ENCODE data around the gene GPSM3.

The GPSM3 gene

GRCh38 chr6:32210191-32210601, 17.8 kb upstream of the GPSM3 start:
- Histone ChIP-seq H3K56ac (ENCODE audit: low read length) (no peak overlapping the region), H3K79me2 (ENCODE audit: control insufficient read depth, insufficient read depth, low read length) (no peaks in the 10 kb centered on the region), H3K27me3 (ENCODE audit: insufficient read depth, low read length, poor library complexity) (no peaks in the 10 kb centered on the region), H3K4me2 (ENCODE audit: low read length) (no peak overlapping the region), H2BK120ac (ENCODE audit: low read depth, low read length) (no peak overlapping the region), H2AK5ac (ENCODE audit: low read length) (no peak overlapping the region), H3K36me3 (ENCODE audit: control insufficient read depth, insufficient read depth, low read length) (no peaks in the 10 kb centered on the region), H2BK15ac (replicated peaks; ENCODE audit: low read depth) (no peak overlapping the region), H3K9ac (ENCODE audit: low read length) (no peak overlapping the region), H3K4me1 (ENCODE audit: control insufficient read depth, low read depth, low read length) (no peaks in the 10 kb centered on the region), H3K18ac (ENCODE audit: low read length) (no peak overlapping the region), H4K5ac (ENCODE audit: low read length) (no peak overlapping the region), H2BK5ac (ENCODE audit: low read length) (no peak overlapping the region), H3K27ac (ENCODE audit: low read depth, low read length) (no peak overlapping the region), H3K79me1 (ENCODE audit: low read length) (no peaks in the 10 kb centered on the region), H4K8ac (ENCODE audit: low read depth, low read length) (no peak overlapping the region), H3K4me3 (ENCODE audit: low read length) (no peak overlapping the region), H3K4ac (ENCODE audit: low read depth, low read length) (no peak overlapping the region), H3K23ac (ENCODE audit: low read length) (no peak overlapping the region)
- DNase-seq = no peak
- no CpG with 5 or more reads among the region's 5 CpGs for WGBS (ENCODE audit: extremely low coverage, insufficient coverage, low lambda C conversion rate)

GRCh38 chr6:32208996-32209395, 16.6 kb upstream of the GPSM3 start:
- Histone ChIP-seq H3K23ac (ENCODE audit: low read length) (no peak overlapping the region), H3K79me1 (ENCODE audit: low read length) (no peaks in the 10 kb centered on the region), H3K56ac (ENCODE audit: low read length) (no peak overlapping the region), H2BK15ac (replicated peaks; ENCODE audit: low read depth) (no peak overlapping the region), H3K4ac (ENCODE audit: low read depth, low read length) (no peak overlapping the region), H2BK5ac (ENCODE audit: low read length) (no peak overlapping the region), H3K27ac (ENCODE audit: low read depth, low read length) (no peak overlapping the region), H3K27me3 (ENCODE audit: insufficient read depth, low read length, poor library complexity) (no peaks in the 10 kb centered on the region), H3K4me1 (ENCODE audit: control insufficient read depth, low read depth, low read length) (no peaks in the 10 kb centered on the region), H2AK5ac (ENCODE audit: low read length) (no peak overlapping the region), H3K79me2 (ENCODE audit: control insufficient read depth, insufficient read depth, low read length) (no peaks in the 10 kb centered on the region), H2BK120ac (ENCODE audit: low read depth, low read length) (no peak overlapping the region), H3K4me2 (ENCODE audit: low read length) (no peak overlapping the region), H3K9ac (ENCODE audit: low read length) (no peak overlapping the region), H3K4me3 (ENCODE audit: low read length) (no peak overlapping the region), H4K5ac (ENCODE audit: low read length) (no peak overlapping the region), H3K36me3 (ENCODE audit: control insufficient read depth, insufficient read depth, low read length) (no peaks in the 10 kb centered on the region), H3K18ac (ENCODE audit: low read length) (no peak overlapping the region), H4K8ac (ENCODE audit: low read depth, low read length) (no peak overlapping the region)
- no peak for DNase-seq
- no CpG with 5 or more reads among the region's 1 CpG for WGBS (ENCODE audit: extremely low coverage, insufficient coverage, low lambda C conversion rate)

GRCh38 chr6:32204268-32204715, 11.8 kb upstream of the GPSM3 start:
- H3K27ac ChIP-seq (ENCODE audit: low read depth, low read length) = no peak overlapping the region
- no peak overlapping the region for H3K9ac ChIP-seq (ENCODE audit: low read length)
- no peak overlapping the region for H2BK120ac ChIP-seq (ENCODE audit: low read depth, low read length)
- H4K8ac ChIP-seq (ENCODE audit: low read depth, low read length) = no peak overlapping the region
- H3K4ac ChIP-seq (ENCODE audit: low read depth, low read length) = no peak overlapping the region
- no peak overlapping the region for H3K23ac ChIP-seq (ENCODE audit: low read length)
- no peak overlapping the region for H4K5ac ChIP-seq (ENCODE audit: low read length)
- no peaks in the 10 kb centered on the region for H3K79me2 ChIP-seq (ENCODE audit: control insufficient read depth, insufficient read depth, low read length)
- no peak overlapping the region for H3K4me3 ChIP-seq (ENCODE audit: low read length)
- H2AK5ac ChIP-seq (ENCODE audit: low read length) = no peak overlapping the region
- H3K56ac ChIP-seq (ENCODE audit: low read length) = no peak overlapping the region
- H3K4me2 ChIP-seq (ENCODE audit: low read length) = no peak overlapping the region
- no peaks in the 10 kb centered on the region for H3K36me3 ChIP-seq (ENCODE audit: control insufficient read depth, insufficient read depth, low read length)
- no peaks in the 10 kb centered on the region for H3K27me3 ChIP-seq (ENCODE audit: insufficient read depth, low read length, poor library complexity)
- H2BK15ac ChIP-seq (replicated peaks; ENCODE audit: low read depth) = no peak overlapping the region
- no peaks in the 10 kb centered on the region for H3K4me1 ChIP-seq (ENCODE audit: control insufficient read depth, low read depth, low read length)
- no peaks in the 10 kb centered on the region for H3K79me1 ChIP-seq (ENCODE audit: low read length)
- H2BK5ac ChIP-seq (ENCODE audit: low read length) = no peak overlapping the region
- WGBS (ENCODE audit: extremely low coverage, insufficient coverage, low lambda C conversion rate) = no CpG with 5 or more reads among the region's 3 CpGs
- no peak for DNase-seq
- no peak overlapping the region for H3K18ac ChIP-seq (ENCODE audit: low read length)

- no peak overlapping the region for H3K4ac ChIP-seq (ENCODE audit: low read depth, low read length)
- no peak overlapping the region for H2AK5ac ChIP-seq (ENCODE audit: low read length)
- H3K27ac ChIP-seq (ENCODE audit: low read depth, low read length) = no peak overlapping the region
- DNase-seq = no peak
- no peak overlapping the region for H3K56ac ChIP-seq (ENCODE audit: low read length)
- no peak overlapping the region for H3K23ac ChIP-seq (ENCODE audit: low read length)
- H2BK120ac ChIP-seq (ENCODE audit: low read depth, low read length) = no peak overlapping the region
- no peak overlapping the region for H3K4me3 ChIP-seq (ENCODE audit: low read length)
- H2BK5ac ChIP-seq (ENCODE audit: low read length) = no peak overlapping the region
- H4K8ac ChIP-seq (ENCODE audit: low read depth, low read length) = no peak overlapping the region
- no CpG with 5 or more reads among the region's 9 CpGs for WGBS (ENCODE audit: extremely low coverage, insufficient coverage, low lambda C conversion rate)
- H4K5ac ChIP-seq (ENCODE audit: low read length) = no peak overlapping the region
- no peaks in the 10 kb centered on the region for H3K27me3 ChIP-seq (ENCODE audit: insufficient read depth, low read length, poor library complexity)
- no peak overlapping the region for H3K4me2 ChIP-seq (ENCODE audit: low read length)
- H3K18ac ChIP-seq (ENCODE audit: low read length) = no peak overlapping the region
- no peak overlapping the region for H2BK15ac ChIP-seq (replicated peaks; ENCODE audit: low read depth)
- H3K4me1 ChIP-seq (ENCODE audit: control insufficient read depth, low read depth, low read length) = no peaks in the 10 kb centered on the region
- no peaks in the 10 kb centered on the region for H3K36me3 ChIP-seq (ENCODE audit: control insufficient read depth, insufficient read depth, low read length)
- no peaks in the 10 kb centered on the region for H3K79me1 ChIP-seq (ENCODE audit: low read length)
- H3K9ac ChIP-seq (ENCODE audit: low read length) = no peak overlapping the region
- H3K79me2 ChIP-seq (ENCODE audit: control insufficient read depth, insufficient read depth, low read length) = no peaks in the 10 kb centered on the region
Measured at GRCh38 chr6:32203426-32204267, 11.2 kb upstream of the GPSM3 start.

GRCh38 chr6:32202186-32202585, 9.7 kb upstream of the GPSM3 start:
- no peak overlapping the region for H4K5ac ChIP-seq (ENCODE audit: low read length)
- no peak overlapping the region for H2BK120ac ChIP-seq (ENCODE audit: low read depth, low read length)
- no peak overlapping the region for H3K27ac ChIP-seq (ENCODE audit: low read depth, low read length)
- H2BK5ac ChIP-seq (ENCODE audit: low read length) = no peak overlapping the region
- H3K4ac ChIP-seq (ENCODE audit: low read depth, low read length) = no peak overlapping the region
- H4K8ac ChIP-seq (ENCODE audit: low read depth, low read length) = no peak overlapping the region
- no peak for DNase-seq
- H3K79me1 ChIP-seq (ENCODE audit: low read length) = no peaks in the 10 kb centered on the region
- H3K23ac ChIP-seq (ENCODE audit: low read length) = no peak overlapping the region
- H3K18ac ChIP-seq (ENCODE audit: low read length) = no peak overlapping the region
- H2AK5ac ChIP-seq (ENCODE audit: low read length) = no peak overlapping the region
- no peak overlapping the region for H3K4me3 ChIP-seq (ENCODE audit: low read length)
- no CpG with 5 or more reads among the region's 9 CpGs for WGBS (ENCODE audit: extremely low coverage, insufficient coverage, low lambda C conversion rate)
- no peaks in the 10 kb centered on the region for H3K27me3 ChIP-seq (ENCODE audit: insufficient read depth, low read length, poor library complexity)
- no peak overlapping the region for H3K4me2 ChIP-seq (ENCODE audit: low read length)
- H3K4me1 ChIP-seq (ENCODE audit: control insufficient read depth, low read depth, low read length) = no peaks in the 10 kb centered on the region
- H3K36me3 ChIP-seq (ENCODE audit: control insufficient read depth, insufficient read depth, low read length) = no peaks in the 10 kb centered on the region
- H2BK15ac ChIP-seq (replicated peaks; ENCODE audit: low read depth) = no peak overlapping the region
- no peak overlapping the region for H3K56ac ChIP-seq (ENCODE audit: low read length)
- no peak overlapping the region for H3K9ac ChIP-seq (ENCODE audit: low read length)
- no peaks in the 10 kb centered on the region for H3K79me2 ChIP-seq (ENCODE audit: control insufficient read depth, insufficient read depth, low read length)

Data from mesendoderm (in vitro differentiated cells).